GM19438 (cell line): ENCODE data around the gene BRSK2.
"Not testable (repeated sequence)": the region's sequence is repeated elsewhere in the genome, so short reads cannot be mapped to it uniquely, and the experiment has no call there.

Experiments used
- ATAC-seq: cut with Tn5 transposase; IDR thresholded peaks from one replicate; pipeline ENCODE4 v1.9.1; 2021; ENCODE audit warnings: low read depth; ENCODE audit not compliant: unreplicated experiment

Gene BRSK2

DNA sequence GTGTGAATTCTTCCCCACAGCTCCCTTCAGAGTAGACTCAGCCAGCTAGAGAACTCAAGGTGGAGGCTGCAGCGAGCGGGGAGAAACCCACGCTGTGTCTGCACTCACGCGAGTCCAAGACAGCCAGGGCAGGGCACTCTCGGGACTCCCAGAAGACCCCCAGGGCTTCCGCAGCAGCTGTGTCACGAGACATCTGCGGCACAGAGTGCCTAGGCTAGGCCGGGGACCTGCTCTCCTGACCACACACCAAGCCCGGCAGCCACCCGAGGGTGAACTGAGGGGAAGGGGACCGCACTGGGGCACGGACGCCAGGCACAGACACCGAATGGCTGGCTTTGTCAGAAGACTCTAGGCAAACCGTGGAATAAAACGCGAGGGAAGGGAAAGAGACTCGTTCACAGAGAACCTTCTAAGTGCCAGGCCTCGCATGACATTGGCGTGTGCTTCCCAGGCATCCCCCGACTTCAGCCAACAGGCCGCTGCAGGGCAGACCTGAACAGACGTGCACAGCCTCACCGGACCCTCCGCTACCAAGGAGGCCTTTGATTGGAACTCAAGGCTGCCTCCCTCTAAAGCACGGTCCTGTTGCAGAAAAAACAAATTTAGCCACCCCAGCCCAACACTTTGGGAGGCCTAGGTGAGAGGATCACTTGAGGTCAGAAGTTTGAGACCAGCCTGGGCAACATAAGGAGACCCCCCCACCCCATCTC lies 115.0 kb downstream of the BRSK2 start:
- ATAC-seq, result no peak

- no peak for ATAC-seq
Observed at GRCh38 chr11:1505480-1505879, 115.7 kb downstream of the BRSK2 start.

- ATAC-seq, result no peak
Observed at GRCh38 chr11:1506981-1507380, 117.2 kb downstream of the BRSK2 start.

DNA sequence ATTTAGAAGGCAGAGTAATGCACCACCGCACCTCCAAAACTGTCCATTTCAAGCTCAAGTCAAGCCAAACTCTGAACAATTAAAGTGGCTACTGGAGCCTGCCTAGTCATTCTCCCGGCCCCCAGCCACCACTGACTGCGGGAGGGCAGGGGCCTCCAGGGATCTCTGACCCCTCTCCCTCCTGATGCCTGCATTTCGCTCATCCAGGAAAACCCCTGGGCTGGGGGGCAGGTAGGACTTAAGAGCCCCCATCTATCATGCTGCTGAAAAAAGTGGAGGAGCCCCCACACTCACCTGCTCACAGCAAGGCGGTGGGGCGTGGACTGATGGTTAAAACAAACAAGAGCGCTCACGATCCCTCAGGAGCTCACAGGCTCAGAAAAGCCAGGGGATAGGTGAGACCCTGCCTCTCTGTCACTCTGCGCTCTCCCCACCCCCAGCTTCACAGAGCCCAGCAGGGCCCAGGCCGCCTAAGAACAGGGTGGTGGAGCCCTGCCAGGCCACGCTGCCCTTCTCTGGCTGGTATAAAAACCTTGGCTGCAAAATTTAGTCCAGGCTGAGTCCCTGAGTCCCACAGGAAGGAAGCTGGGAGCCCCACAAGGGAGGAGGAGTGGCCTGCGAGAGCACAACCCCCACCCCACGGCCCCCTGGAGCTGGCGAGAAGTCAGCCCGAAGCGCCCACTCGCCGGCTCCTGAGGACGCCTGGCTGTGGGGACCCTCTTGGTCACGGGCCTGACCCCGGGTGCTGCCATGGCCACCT lies 117.8 kb downstream of the BRSK2 start:
- ATAC-seq, result no peak

- no peak for ATAC-seq
Observed at GRCh38 chr11:1508491-1508891, 118.8 kb downstream of the BRSK2 start.

- ATAC-seq, result no peak
Observed at GRCh38 chr11:1508986-1509385, 119.3 kb downstream of the BRSK2 start.

GRCh38 chr11:1509626-1510255 lies 120.0 kb downstream of the BRSK2 start:
- no peak for ATAC-seq

- ATAC-seq, result not testable (repeated sequence)
Observed at GRCh38 chr11:1510351-1510750, 120.6 kb downstream of the BRSK2 start.

DNA sequence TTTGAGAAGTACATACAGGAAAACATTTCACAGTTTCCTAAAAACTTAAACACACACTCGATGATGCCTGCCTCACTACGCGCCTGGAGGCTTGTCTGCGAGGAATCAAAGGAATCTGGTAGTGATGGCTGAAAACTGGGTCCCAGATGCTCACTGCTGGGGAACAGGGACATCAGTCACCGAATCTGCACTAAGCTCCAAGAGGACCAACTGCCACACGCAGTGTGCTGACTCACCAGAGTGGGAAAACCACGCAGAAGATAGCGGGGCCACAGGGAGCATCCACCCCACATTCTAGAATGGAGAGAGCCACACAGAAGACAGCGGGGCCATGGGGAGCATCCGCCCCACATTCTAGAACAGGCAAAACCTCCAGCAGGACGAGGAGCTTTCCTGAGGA lies 121.2 kb downstream of the BRSK2 start:
- ATAC-seq, result no peak

- ATAC-seq, result no peak
Observed at GRCh38 chr11:1511937-1512496, 122.3 kb downstream of the BRSK2 start.
